ENCODE measurements around the gene MICAL3. TPM values are rescaled to one million over a fixed set of nuclear protein-coding genes. Genes with fewer than 3 reads are reported as not detected.

MICAL3 gene
- total and polyA plus RNA-seq, 5 donors: 30.4 to 105 (median 72.5) TPM

DNA sequence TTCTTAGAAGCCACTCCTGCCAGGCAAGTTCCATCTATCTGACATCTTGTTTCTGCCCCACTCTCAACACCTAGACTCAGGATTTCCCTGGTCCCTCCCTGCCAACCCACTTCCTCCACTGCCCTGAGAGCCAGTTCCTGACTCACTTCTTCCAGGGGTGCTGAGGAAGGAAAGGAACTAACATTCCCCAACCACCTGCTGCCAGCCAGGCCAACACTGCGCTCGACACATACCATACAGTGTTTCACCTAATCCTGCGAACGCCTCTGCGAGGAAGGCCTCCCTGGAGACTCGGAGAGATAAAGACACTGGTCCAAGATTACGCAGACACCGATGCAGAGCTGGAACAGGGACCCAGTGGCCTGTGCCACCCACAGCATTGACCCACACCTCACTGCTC lies 40.2 kb downstream of the MICAL3 start:
- Histone ChIP-seq H3K4me3 (ENCODE audit: low read length) (no peak overlapping the region), H3K27ac (ENCODE audit: low read length) (no peak overlapping the region), H3K27me3 (ENCODE audit: control insufficient read depth, insufficient read depth) (no peaks in the 10 kb centered on the region), H3K9me3 (ENCODE audit: control insufficient read depth, low read length) (no peaks in the 10 kb centered on the region), H3K4me1 (ENCODE audit: control insufficient read depth, insufficient read depth, low read length) (peaks cover 20% of the 10 kb centered on the region)
- 81% methylated on average over 8 of the region's 8 CpGs for WGBS
- intact Hi-C loops (cut with DNase I): no loop called here
- DNase-seq (peak in 1 of 3 donors; percentile 40), ATAC-seq (peak in 1 of 2 donors; percentile 4)

GRCh38 chr22:17982572-17983141 lies 41.7 kb downstream of the MICAL3 start:
- no peak overlapping the region for H3K4me3 ChIP-seq (ENCODE audit: low read length)
- intact Hi-C loops (cut with DNase I): no loop called here
- H3K4me1 ChIP-seq (ENCODE audit: control insufficient read depth, insufficient read depth, low read length): peaks cover 13% of the 10 kb centered on the region
- no peaks in the 10 kb centered on the region for H3K27me3 ChIP-seq (ENCODE audit: control insufficient read depth, insufficient read depth)
- DNase-seq: no peak
- H3K9me3 ChIP-seq (ENCODE audit: control insufficient read depth, low read length): no peaks in the 10 kb centered on the region
- no peak for ATAC-seq
- H3K27ac ChIP-seq (ENCODE audit: low read length): no peak overlapping the region
- 71% methylated on average over 7 of the region's 7 CpGs for WGBS

DNA sequence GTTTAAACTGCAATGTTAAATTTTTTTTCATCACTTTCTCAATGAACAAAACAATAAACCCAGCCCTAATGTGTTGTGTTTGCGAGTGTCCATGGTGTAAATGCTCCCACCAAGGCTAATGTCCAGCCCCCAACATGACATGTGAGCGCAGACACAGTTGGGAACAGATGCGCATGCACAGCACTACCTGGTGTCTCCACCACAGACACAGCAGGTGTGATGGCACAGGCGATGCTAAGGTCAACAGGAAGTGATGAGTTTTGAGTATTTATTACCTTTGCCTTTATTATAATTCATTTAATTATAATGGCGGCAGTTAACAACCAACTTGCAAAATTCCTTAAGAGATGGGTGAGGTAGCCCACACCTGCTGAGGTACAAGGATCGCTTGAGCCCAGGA lies 42.9 kb downstream of the MICAL3 start:
- Histone ChIP-seq H3K4me1 (ENCODE audit: control insufficient read depth, insufficient read depth, low read length) (peaks cover 13% of the 10 kb centered on the region), H3K9me3 (ENCODE audit: control insufficient read depth, low read length) (no peaks in the 10 kb centered on the region), H3K27me3 (ENCODE audit: control insufficient read depth, insufficient read depth) (no peaks in the 10 kb centered on the region), H3K27ac (ENCODE audit: low read length) (no peak overlapping the region), H3K4me3 (ENCODE audit: low read length) (no peak overlapping the region)
- ATAC-seq: no peak
- peak in 1 of 3 donors; percentile 6 for DNase-seq
- 80% methylated on average over 6 of the region's 6 CpGs for WGBS
- intact Hi-C loops (cut with DNase I): no loop called here

DNA sequence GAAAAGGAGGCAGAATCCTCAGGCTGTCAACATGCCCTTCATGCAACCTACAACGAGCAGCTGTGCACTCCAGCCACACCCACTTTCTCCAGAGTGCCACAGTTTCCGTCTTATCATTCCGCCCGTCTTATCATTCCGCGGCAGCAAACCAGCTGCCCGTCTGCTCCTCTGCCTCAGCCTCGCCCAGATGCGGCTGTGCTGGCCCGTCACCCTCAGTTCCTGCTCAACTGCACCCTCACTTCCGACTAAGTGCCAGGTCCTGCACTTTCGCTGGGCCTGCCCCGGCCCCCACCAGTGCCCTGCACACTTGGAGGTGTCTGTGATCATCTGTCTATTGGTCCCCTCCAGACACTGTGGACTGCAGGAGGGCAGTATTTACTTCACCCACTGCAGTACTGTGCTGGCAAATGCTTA lies 43.7 kb downstream of the MICAL3 start:
- Histone ChIP-seq H3K27me3 (ENCODE audit: control insufficient read depth, insufficient read depth) (no peaks in the 10 kb centered on the region), H3K27ac (ENCODE audit: low read length) (no peak overlapping the region), H3K4me1 (ENCODE audit: control insufficient read depth, insufficient read depth, low read length) (peaks cover 13% of the 10 kb centered on the region), H3K4me3 (ENCODE audit: low read length) (no peak overlapping the region), H3K9me3 (ENCODE audit: control insufficient read depth, low read length) (no peaks in the 10 kb centered on the region)
- intact Hi-C loops (cut with DNase I): no loop called here
- ATAC-seq (peak; percentile 66 to 74), DNase-seq (peak; percentile 47 to 73 (median 71))
- 3% methylated on average over 13 of the region's 13 CpGs for WGBS

DNA sequence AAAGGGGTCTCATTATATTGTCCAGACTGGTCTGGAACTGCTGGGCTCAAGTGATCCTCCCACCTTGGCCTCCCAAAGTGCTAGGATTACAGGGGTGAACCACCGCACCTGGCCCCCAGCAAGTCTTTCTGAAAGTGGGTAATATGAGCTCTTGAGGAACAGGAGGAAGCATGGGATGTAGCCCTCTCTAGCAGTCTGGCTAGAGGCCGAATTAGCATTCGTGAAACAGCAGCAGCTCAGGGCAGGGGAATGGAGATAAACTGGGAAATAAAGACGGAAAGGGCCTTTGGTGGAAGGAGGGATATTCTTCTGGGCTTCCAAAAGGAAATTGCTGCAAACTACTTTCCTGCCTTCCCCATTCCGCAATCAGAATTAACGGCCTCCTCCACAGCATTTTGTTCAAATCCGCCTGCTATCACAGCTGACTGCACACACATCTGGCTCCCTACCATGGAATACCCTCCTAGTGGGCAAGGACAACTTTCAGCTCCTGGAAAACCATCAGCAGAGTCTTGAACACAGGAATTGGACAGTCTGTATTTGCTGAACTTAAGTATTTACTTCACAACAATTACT lies 44.3 kb downstream of the MICAL3 start:
- intact Hi-C loops (cut with DNase I): no loop called here
- H3K27ac ChIP-seq (ENCODE audit: low read length): no peak overlapping the region
- DNase-seq (peak in 1 of 3 donors; percentile 22), ATAC-seq (peak in 1 of 2 donors; percentile 14)
- no peak overlapping the region for H3K4me3 ChIP-seq (ENCODE audit: low read length)
- WGBS: 20% methylated on average over 7 of the region's 7 CpGs
- no peaks in the 10 kb centered on the region for H3K9me3 ChIP-seq (ENCODE audit: control insufficient read depth, low read length)
- H3K4me1 ChIP-seq (ENCODE audit: control insufficient read depth, insufficient read depth, low read length): peaks cover 13% of the 10 kb centered on the region
- H3K27me3 ChIP-seq (ENCODE audit: control insufficient read depth, insufficient read depth): no peaks in the 10 kb centered on the region

DNA sequence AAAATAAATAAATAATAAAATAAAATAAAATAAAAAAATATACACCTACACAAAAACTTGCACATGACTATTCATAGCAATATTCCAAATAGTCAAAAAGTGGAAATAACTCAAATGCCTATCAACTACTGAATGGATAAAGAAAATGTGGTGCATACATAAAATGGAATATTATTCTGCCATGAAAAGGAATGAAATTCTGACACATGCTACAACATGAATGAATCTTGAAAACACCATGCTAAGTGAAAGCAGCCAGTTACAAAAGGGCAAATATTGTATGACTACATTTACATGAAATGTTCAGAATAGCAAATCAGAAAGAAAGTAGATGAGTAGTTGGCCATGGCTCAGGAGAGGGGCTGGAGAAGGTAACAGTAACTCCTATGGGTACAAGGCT lies 46.3 kb downstream of the MICAL3 start:
- Histone ChIP-seq H3K4me3 (ENCODE audit: low read length) (no peak overlapping the region), H3K27ac (ENCODE audit: low read length) (no peak overlapping the region), H3K4me1 (ENCODE audit: control insufficient read depth, insufficient read depth, low read length) (peaks cover 23% of the 10 kb centered on the region), H3K9me3 (ENCODE audit: control insufficient read depth, low read length) (no peaks in the 10 kb centered on the region), H3K27me3 (ENCODE audit: control insufficient read depth, insufficient read depth) (no peaks in the 10 kb centered on the region)
- DNase-seq (no peak), ATAC-seq (no peak)
- intact Hi-C loops (cut with DNase I): loop anchor here in 2 of 4 donors (5.0 to 10.0 kb wide), 2 partner anchors 47 to 51 kb away; partner anchors contain the start of gene MICAL3 (in 1 of the 2)

GRCh38 chr22:17977371-17977770 lies 47.0 kb downstream of the MICAL3 start:
- H3K4me1 ChIP-seq (ENCODE audit: control insufficient read depth, insufficient read depth, low read length): peaks cover 29% of the 10 kb centered on the region
- over 99% methylated on average over 2 of the region's 2 CpGs for WGBS
- no peaks in the 10 kb centered on the region for H3K27me3 ChIP-seq (ENCODE audit: control insufficient read depth, insufficient read depth)
- DNase-seq (no peak), ATAC-seq (no peak)
- H3K27ac ChIP-seq (ENCODE audit: low read length): no peak overlapping the region
- H3K9me3 ChIP-seq (ENCODE audit: control insufficient read depth, low read length): no peaks in the 10 kb centered on the region
- intact Hi-C loops (cut with DNase I): loop anchor here in 2 of 4 donors (5.0 to 10.0 kb wide), 2 partner anchors 47 to 50 kb away; partner anchors contain the start of gene MICAL3 (in 1 of the 2)
- H3K4me3 ChIP-seq (ENCODE audit: low read length): no peak overlapping the region

- no peak for ATAC-seq
- intact Hi-C loops (cut with DNase I): loop anchor here in 2 of 4 donors (5.0 to 10.0 kb wide), 2 partner anchors 49 kb away; partner anchors contain the start of gene MICAL3 (in 1 of the 2)
- H3K27ac ChIP-seq (ENCODE audit: low read length): no peak overlapping the region
- whole genome bisulfite sequencing: 21% methylated on average over 3 of the region's 3 CpGs
- no peak overlapping the region for H3K4me3 ChIP-seq (ENCODE audit: low read length)
- no peaks in the 10 kb centered on the region for H3K9me3 ChIP-seq (ENCODE audit: control insufficient read depth, low read length)
- H3K4me1 ChIP-seq (ENCODE audit: control insufficient read depth, insufficient read depth, low read length): peaks cover 33% of the 10 kb centered on the region
- no peaks in the 10 kb centered on the region for H3K27me3 ChIP-seq (ENCODE audit: control insufficient read depth, insufficient read depth)
- DNase-seq: no peak
Observed at GRCh38 chr22:17976121-17976520, 48.2 kb downstream of the MICAL3 start.

DNA sequence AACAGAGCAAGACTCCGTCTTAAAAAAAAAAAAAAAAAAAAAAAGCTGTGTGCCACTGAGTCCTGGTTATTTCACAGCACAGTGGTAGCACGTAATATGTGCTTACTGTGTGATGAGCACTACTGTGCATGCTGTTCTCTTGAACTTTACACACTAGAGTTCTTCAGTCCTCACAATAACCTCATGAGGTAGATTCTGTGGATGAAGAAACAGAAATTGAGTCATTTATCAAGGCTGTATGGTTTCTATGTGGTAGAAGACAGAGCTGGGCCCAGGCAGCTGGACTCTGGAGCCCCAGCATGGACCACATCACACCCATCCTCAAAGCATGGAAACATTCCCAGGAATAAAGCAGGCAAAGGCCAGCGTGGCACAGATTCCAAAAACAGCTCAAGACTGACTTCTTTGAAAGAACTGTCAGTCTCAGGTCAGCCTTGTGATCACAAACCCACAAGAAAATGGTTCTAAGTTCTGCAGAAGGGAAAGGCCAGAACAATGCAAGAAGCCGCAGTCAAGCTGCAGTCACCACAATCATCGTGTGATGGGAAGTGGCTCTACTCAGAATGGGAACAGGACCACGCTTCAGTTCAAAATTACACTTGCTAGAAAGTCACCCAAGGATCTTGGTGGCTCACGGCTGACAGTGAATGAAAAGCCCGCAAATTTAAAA lies 49.5 kb downstream of the MICAL3 start:
- intact Hi-C loops (cut with DNase I): loop anchor here in 2 of 4 donors (5.0 to 10.0 kb wide), 2 partner anchors 48 to 50 kb away; partner anchors contain the start of gene MICAL3 (in 1 of the 2)
- WGBS: 81% methylated on average over 8 of the region's 8 CpGs
- peak overlapping the region; percentile 3 for H3K27ac ChIP-seq (ENCODE audit: low read length)
- no peaks in the 10 kb centered on the region for H3K27me3 ChIP-seq (ENCODE audit: control insufficient read depth, insufficient read depth)
- no peaks in the 10 kb centered on the region for H3K9me3 ChIP-seq (ENCODE audit: control insufficient read depth, low read length)
- no peak overlapping the region for H3K4me3 ChIP-seq (ENCODE audit: low read length)
- ATAC-seq (no peak), DNase-seq (peak in 1 of 3 donors; percentile 10)
- peaks cover 25% of the 10 kb centered on the region for H3K4me1 ChIP-seq (ENCODE audit: control insufficient read depth, insufficient read depth, low read length)

GRCh38 chr22:17974087-17974486 lies 50.3 kb downstream of the MICAL3 start:
- ATAC-seq (no peak), DNase-seq (peak in 1 of 3 donors; percentile 15)
- H3K27me3 ChIP-seq (ENCODE audit: control insufficient read depth, insufficient read depth): no peaks in the 10 kb centered on the region
- 51% methylated on average over 3 of the region's 3 CpGs for WGBS
- peaks cover 24% of the 10 kb centered on the region for H3K4me1 ChIP-seq (ENCODE audit: control insufficient read depth, insufficient read depth, low read length)
- H3K27ac ChIP-seq (ENCODE audit: low read length): no peak overlapping the region
- H3K4me3 ChIP-seq (ENCODE audit: low read length): no peak overlapping the region
- no peaks in the 10 kb centered on the region for H3K9me3 ChIP-seq (ENCODE audit: control insufficient read depth, low read length)
- intact Hi-C loops (cut with DNase I): loop anchor here in 1 of 4 donors (10.0 kb wide), 1 partner anchor 51 kb away; the partner anchor contains the start of gene MICAL3

DNA sequence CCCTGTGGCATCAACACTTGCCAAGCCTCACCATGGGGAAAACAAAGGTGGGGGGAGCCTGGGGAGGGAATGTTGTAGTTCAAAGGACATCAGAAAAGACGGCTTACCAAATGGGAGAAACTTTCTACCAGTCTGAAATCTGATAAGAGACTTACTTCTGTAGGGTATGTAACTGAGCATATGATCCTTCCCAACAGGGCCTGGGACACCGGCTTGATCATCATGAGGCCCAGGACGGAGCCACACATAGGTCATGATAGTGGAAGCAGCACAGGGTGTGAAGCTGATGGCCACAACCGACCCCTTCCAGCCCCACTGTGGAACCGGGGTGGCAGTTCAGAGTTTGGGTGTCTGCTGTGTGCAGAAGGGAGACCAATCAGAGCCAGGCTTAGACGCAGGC lies 51.1 kb downstream of the MICAL3 start:
- WGBS: 90% methylated on average over 6 of the region's 6 CpGs
- DNase-seq (peak in 1 of 3 donors; percentile 34), ATAC-seq (no peak)
- intact Hi-C loops (cut with DNase I): loop anchor here in 1 of 4 donors (10.0 kb wide), 1 partner anchor 52 kb away; the partner anchor contains the start of gene MICAL3
- Histone ChIP-seq H3K4me1 (ENCODE audit: control insufficient read depth, insufficient read depth, low read length) (peaks cover 24% of the 10 kb centered on the region), H3K4me3 (ENCODE audit: low read length) (no peak overlapping the region), H3K27ac (ENCODE audit: low read length) (no peak overlapping the region), H3K27me3 (ENCODE audit: control insufficient read depth, insufficient read depth) (no peaks in the 10 kb centered on the region), H3K9me3 (ENCODE audit: control insufficient read depth, low read length) (no peaks in the 10 kb centered on the region)

Measured in right cardiac atrium (tissue), 5 donors.